WTC11 (cell line): ENCODE results near the gene CCNT1. TPM values are rescaled to one million over a fixed set of nuclear protein-coding genes. Genes with fewer than 3 reads are reported as not detected.

Experiments used
- ATAC-seq: fragments of 200-7000 bp; cut with Tn5 transposase; 2 replicates; pipeline ENCODE4 v1.10.0; 2021; ENCODE audit warnings: mild to moderate bottlenecking, moderate library complexity
- CTCF ChIA-PET: fragments of 300-600 bp; sonication (Branson Sonifier 250); formaldehyde crosslinking; loops from one replicate; lab custom pipeline; 2021; ENCODE audit warnings: antibody characterized with exemption; lab: Charles Lee
- POLR2A ChIA-PET: fragments of 350-600 bp; sonication (Branson Sonifier 250); formaldehyde crosslinking; loops from one replicate; lab custom pipeline; 2021; ENCODE audit warnings: antibody characterized with exemption; lab: Charles Lee
- DNase-seq: peaks from one replicate; pipeline ENCODE4 v3.0.0; 2021; ENCODE audit warnings: low spot score
- H3K27ac Mint-ChIP-seq: 2 replicates; pipeline ENCODE4 v1.8.0; 2021; ENCODE audit warnings: mixed read lengths
- H3K27me3 Mint-ChIP-seq: 2 replicates; pipeline ENCODE4 v1.8.0; 2021; ENCODE audit warnings: low read depth, mild to moderate bottlenecking, moderate library complexity, mixed read lengths
- H3K36me3 Mint-ChIP-seq: 2 replicates; pipeline ENCODE4 v1.8.0; 2021; ENCODE audit warnings: mixed read lengths
- H3K4me1 Mint-ChIP-seq: 2 replicates; pipeline ENCODE4 v1.8.0; 2022; ENCODE audit warnings: mixed read lengths
- H3K4me3 Mint-ChIP-seq: 2 replicates; pipeline ENCODE4 v1.8.0; 2021; ENCODE audit warnings: mild to moderate bottlenecking, moderate library complexity, mixed read lengths
- H3K9me3 Mint-ChIP-seq: 2 replicates; pipeline ENCODE4 v1.8.0; 2021; ENCODE audit warnings: mixed read lengths
- ATF6 ChIP-seq: sonication (generic); formaldehyde crosslinking; IDR thresholded peaks from 2 replicates; pipeline ENCODE4 v1.8.1; 2023; ENCODE audit warnings: mild to moderate bottlenecking, missing genetic modification reagents
- CREM ChIP-seq: sonication (generic); formaldehyde crosslinking; IDR thresholded peaks from 2 replicates; pipeline ENCODE4 v1.8.1; 2022; ENCODE audit warnings: mild to moderate bottlenecking, missing genetic modification reagents, moderate library complexity
- ELF4 ChIP-seq: sonication (generic); formaldehyde crosslinking; IDR thresholded peaks from 2 replicates; pipeline ENCODE4 v1.8.1; 2022; ENCODE audit warnings: low read depth, mild to moderate bottlenecking, moderate library complexity, missing genetic modification reagents
- FOXK1 ChIP-seq: sonication (generic); formaldehyde crosslinking; IDR thresholded peaks from 2 replicates; pipeline ENCODE4 v1.8.0; 2022; ENCODE audit warnings: mild to moderate bottlenecking, moderate library complexity, missing genetic modification reagents
- IRF2 ChIP-seq: sonication (generic); formaldehyde crosslinking; IDR thresholded peaks from 2 replicates; pipeline ENCODE4 v1.8.0; 2022; ENCODE audit warnings: low read depth, missing genetic modification reagents, borderline replicate concordance
- NFYB ChIP-seq: sonication (generic); formaldehyde crosslinking; conservative IDR thresholded peaks from 2 replicates; pipeline ENCODE4 v1.8.0; 2022; ENCODE audit warnings: low read depth, missing genetic modification reagents
- OVOL2 ChIP-seq: fragments of 250-450 bp; sonication (Bioruptor Pico); IDR thresholded peaks from 2 replicates; pipeline ENCODE4 v1.9.0; 2021; ENCODE audit warnings: mild to moderate bottlenecking, borderline replicate concordance
- RORB ChIP-seq: fragments of 250-450 bp; sonication (Bioruptor Pico); IDR thresholded peaks from 2 replicates; pipeline ENCODE4 v1.9.0; 2021; ENCODE audit warnings: mild to moderate bottlenecking
- STAT6 ChIP-seq: sonication (generic); formaldehyde crosslinking; conservative IDR thresholded peaks from 2 replicates; pipeline ENCODE4 v1.8.1; 2023; ENCODE audit warnings: mild to moderate bottlenecking, low read depth, missing genetic modification reagents, moderate library complexity
- TCF7 ChIP-seq: sonication (generic); formaldehyde crosslinking; IDR thresholded peaks from 2 replicates; pipeline ENCODE4 v1.8.0; 2022; ENCODE audit warnings: mild to moderate bottlenecking, low read depth, missing genetic modification reagents, moderate library complexity
- ZBTB21 ChIP-seq: sonication (generic); formaldehyde crosslinking; IDR thresholded peaks from 2 replicates; pipeline ENCODE4 v1.8.1; 2023; ENCODE audit warnings: mild to moderate bottlenecking, missing genetic modification reagents, borderline replicate concordance
- ZNF121 ChIP-seq: sonication (generic); formaldehyde crosslinking; IDR thresholded peaks from 2 replicates; pipeline ENCODE4 v1.8.0; 2023; ENCODE audit warnings: missing genetic modification reagents
- total RNA-seq: library from RNA; stranded (reverse); gene quantifications from 3 replicates; pipeline ENCODE4 v1.2.3, GENCODE V29; 2021
- TF ChIP-seq, protein P1 (sequence below): sonication (generic); formaldehyde crosslinking; IDR thresholded peaks from 2 replicates; pipeline ENCODE4 v1.8.0; 2023; ENCODE audit warnings: missing genetic modification reagents
- TF ChIP-seq, protein P2 (sequence below): fragments of 250-450 bp; sonication (Bioruptor Pico); IDR thresholded peaks from 2 replicates; pipeline ENCODE4 v1.9.0; 2021; ENCODE audit warnings: mild to moderate bottlenecking
- TF ChIP-seq, protein P3 (sequence below): sonication (generic); formaldehyde crosslinking; IDR thresholded peaks from 2 replicates; pipeline ENCODE4 v1.8.1; 2022; ENCODE audit warnings: mild to moderate bottlenecking, missing genetic modification reagents, moderate library complexity, borderline replicate concordance
- TF ChIP-seq, protein P4 (sequence below): sonication (generic); formaldehyde crosslinking; IDR thresholded peaks from 2 replicates; pipeline ENCODE4 v1.8.0; 2022; ENCODE audit warnings: missing genetic modification reagents

CCNT1 gene
- total RNA-seq, 1 experiment from 2014 or later: 42.0 TPM

DNA sequence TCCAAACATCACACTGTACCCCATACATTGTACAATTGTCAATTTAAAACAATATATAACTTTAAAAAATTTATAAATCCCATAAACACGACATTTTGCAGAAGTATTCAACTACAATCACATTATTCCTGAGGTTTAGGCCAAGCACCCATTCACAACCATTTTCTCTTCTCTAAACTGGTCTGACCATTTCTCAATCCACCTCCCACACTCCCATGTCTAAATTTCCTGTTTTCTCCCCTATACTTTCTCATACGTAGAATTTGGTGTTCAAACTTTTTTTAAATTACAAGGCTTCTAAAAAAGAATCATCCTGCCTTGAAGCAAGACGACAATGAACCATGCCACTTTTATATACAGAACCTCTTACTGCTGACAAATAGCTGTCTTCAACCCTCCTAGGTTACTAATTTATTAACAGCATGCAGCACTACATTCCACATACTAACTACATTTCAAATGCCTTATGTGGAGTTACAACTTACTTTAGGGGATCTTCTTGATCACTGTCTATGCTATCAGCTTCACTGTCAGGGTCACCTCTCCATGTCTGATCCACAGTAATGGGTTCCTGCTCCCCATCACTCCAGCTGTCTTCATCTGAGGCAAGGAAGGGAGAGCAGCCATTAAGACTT, 37.8 kb downstream of the CCNT1 start:
- POLR2A ChIA-PET: no interaction called here
- DNase-seq: no peak
- H3K36me3 Mint-ChIP-seq: peaks cover 52% of the 10 kb centered on the region
- no peak for TF ChIP-seq RORB (CRISPR knock-in tag)
- TF ChIP-seq NFYB (CRISPR knock-in tag): no peak
- no peak for TF ChIP-seq IRF2 (CRISPR knock-in tag)
- TF ChIP-seq OVOL2 (CRISPR knock-in tag): no peak
- TF ChIP-seq, protein P1, sequence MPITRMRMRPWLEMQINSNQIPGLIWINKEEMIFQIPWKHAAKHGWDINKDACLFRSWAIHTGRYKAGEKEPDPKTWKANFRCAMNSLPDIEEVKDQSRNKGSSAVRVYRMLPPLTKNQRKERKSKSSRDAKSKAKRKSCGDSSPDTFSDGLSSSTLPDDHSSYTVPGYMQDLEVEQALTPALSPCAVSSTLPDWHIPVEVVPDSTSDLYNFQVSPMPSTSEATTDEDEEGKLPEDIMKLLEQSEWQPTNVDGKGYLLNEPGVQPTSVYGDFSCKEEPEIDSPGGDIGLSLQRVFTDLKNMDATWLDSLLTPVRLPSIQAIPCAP (CRISPR knock-in tag): no peak
- TF ChIP-seq, protein P2, sequence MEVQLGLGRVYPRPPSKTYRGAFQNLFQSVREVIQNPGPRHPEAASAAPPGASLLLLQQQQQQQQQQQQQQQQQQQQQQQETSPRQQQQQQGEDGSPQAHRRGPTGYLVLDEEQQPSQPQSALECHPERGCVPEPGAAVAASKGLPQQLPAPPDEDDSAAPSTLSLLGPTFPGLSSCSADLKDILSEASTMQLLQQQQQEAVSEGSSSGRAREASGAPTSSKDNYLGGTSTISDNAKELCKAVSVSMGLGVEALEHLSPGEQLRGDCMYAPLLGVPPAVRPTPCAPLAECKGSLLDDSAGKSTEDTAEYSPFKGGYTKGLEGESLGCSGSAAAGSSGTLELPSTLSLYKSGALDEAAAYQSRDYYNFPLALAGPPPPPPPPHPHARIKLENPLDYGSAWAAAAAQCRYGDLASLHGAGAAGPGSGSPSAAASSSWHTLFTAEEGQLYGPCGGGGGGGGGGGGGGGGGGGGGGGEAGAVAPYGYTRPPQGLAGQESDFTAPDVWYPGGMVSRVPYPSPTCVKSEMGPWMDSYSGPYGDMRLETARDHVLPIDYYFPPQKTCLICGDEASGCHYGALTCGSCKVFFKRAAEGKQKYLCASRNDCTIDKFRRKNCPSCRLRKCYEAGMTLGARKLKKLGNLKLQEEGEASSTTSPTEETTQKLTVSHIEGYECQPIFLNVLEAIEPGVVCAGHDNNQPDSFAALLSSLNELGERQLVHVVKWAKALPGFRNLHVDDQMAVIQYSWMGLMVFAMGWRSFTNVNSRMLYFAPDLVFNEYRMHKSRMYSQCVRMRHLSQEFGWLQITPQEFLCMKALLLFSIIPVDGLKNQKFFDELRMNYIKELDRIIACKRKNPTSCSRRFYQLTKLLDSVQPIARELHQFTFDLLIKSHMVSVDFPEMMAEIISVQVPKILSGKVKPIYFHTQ (CRISPR knock-in tag): no peak
- no peak for TF ChIP-seq STAT6 (CRISPR knock-in tag)
- TF ChIP-seq FOXK1 (CRISPR knock-in tag): no peak
- no peak for TF ChIP-seq ELF4 (CRISPR knock-in tag)
- TF ChIP-seq, all 79 proteins: peak for 0
- peaks cover 18% of the 10 kb centered on the region for H3K4me1 Mint-ChIP-seq
- H3K27me3 Mint-ChIP-seq: no peaks in the 10 kb centered on the region; the same call in 1 of the 2 replicates
- H3K27ac Mint-ChIP-seq: peak overlapping the region; percentile 50
- no peak for ATAC-seq
- H3K4me3 Mint-ChIP-seq: peak overlapping the region; percentile 97
- CTCF ChIA-PET: no interaction called here
- no peaks in the 10 kb centered on the region for H3K9me3 Mint-ChIP-seq

GRCh38 chr12:48671231-48671856, 45.2 kb downstream of the CCNT1 start:
- H3K4me3 Mint-ChIP-seq: no peak overlapping the region
- H3K4me1 Mint-ChIP-seq: no peaks in the 10 kb centered on the region
- H3K27me3 Mint-ChIP-seq: no peaks in the 10 kb centered on the region
- no peak for ATAC-seq
- H3K9me3 Mint-ChIP-seq: no peaks in the 10 kb centered on the region
- H3K27ac Mint-ChIP-seq: no peak overlapping the region
- ChIA-PET CTCF (interaction anchor here (1.5 kb wide), 1 partner anchor 144 kb away, joined by 3 read pairs; no protein-coding TSS in a partner anchor), POLR2A (no interaction called here)
- peaks cover 51% of the 10 kb centered on the region for H3K36me3 Mint-ChIP-seq
- DNase-seq: no peak
- TF ChIP-seq, protein P3, sequence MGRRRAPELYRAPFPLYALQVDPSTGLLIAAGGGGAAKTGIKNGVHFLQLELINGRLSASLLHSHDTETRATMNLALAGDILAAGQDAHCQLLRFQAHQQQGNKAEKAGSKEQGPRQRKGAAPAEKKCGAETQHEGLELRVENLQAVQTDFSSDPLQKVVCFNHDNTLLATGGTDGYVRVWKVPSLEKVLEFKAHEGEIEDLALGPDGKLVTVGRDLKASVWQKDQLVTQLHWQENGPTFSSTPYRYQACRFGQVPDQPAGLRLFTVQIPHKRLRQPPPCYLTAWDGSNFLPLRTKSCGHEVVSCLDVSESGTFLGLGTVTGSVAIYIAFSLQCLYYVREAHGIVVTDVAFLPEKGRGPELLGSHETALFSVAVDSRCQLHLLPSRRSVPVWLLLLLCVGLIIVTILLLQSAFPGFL (CRISPR knock-in tag): no peak
- TF ChIP-seq, protein P4, sequence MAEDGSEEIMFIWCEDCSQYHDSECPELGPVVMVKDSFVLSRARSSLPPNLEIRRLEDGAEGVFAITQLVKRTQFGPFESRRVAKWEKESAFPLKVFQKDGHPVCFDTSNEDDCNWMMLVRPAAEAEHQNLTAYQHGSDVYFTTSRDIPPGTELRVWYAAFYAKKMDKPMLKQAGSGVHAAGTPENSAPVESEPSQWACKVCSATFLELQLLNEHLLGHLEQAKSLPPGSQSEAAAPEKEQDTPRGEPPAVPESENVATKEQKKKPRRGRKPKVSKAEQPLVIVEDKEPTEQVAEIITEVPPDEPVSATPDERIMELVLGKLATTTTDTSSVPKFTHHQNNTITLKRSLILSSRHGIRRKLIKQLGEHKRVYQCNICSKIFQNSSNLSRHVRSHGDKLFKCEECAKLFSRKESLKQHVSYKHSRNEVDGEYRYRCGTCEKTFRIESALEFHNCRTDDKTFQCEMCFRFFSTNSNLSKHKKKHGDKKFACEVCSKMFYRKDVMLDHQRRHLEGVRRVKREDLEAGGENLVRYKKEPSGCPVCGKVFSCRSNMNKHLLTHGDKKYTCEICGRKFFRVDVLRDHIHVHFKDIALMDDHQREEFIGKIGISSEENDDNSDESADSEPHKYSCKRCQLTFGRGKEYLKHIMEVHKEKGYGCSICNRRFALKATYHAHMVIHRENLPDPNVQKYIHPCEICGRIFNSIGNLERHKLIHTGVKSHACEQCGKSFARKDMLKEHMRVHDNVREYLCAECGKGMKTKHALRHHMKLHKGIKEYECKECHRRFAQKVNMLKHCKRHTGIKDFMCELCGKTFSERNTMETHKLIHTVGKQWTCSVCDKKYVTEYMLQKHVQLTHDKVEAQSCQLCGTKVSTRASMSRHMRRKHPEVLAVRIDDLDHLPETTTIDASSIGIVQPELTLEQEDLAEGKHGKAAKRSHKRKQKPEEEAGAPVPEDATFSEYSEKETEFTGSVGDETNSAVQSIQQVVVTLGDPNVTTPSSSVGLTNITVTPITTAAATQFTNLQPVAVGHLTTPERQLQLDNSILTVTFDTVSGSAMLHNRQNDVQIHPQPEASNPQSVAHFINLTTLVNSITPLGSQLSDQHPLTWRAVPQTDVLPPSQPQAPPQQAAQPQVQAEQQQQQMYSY (CRISPR knock-in tag): no peak
- TF ChIP-seq ZBTB21 (CRISPR knock-in tag) (no peak), ZNF121 (CRISPR knock-in tag) (no peak), ATF6 (CRISPR knock-in tag) (no peak), STAT6 (CRISPR knock-in tag) (no peak), TCF7 (CRISPR knock-in tag) (no peak), CREM (CRISPR knock-in tag) (no peak)
